Neural cell (in vitro differentiated cells): Measurements from ENCODE around the gene FOXF2.

ENCODE experiments used
- CTCF ChIP-seq: fragments of 450-650 bp; IDR thresholded peaks from 2 replicates; pipeline ENCODE4 v1.5.1; 2014; ENCODE audit warnings: antibody characterized with exemption, mild to moderate bottlenecking, moderate library complexity; ENCODE audit not compliant: poor library complexity, severe bottlenecking
- EZH2 ChIP-seq: fragments of 200-600, 300-800 bp; shearing (Covaris generic), sonication (generic); IDR thresholded peaks from 2 replicates; pipeline ENCODE4 v1.6.1; 2014; ENCODE audit warnings: antibody characterized with exemption, low read length, borderline replicate concordance, mild to moderate bottlenecking; ENCODE audit not compliant: insufficient read depth, poor library complexity, severe bottlenecking
- MXI1 ChIP-seq: fragments of 450-650 bp; conservative IDR thresholded peaks from 2 replicates; pipeline ENCODE4 v1.6.1; 2014; ENCODE audit warnings: antibody characterized with exemption, mild to moderate bottlenecking; ENCODE audit not compliant: poor library complexity, severe bottlenecking
- POLR2AphosphoS5 ChIP-seq: IDR thresholded peaks from 2 replicates; pipeline ENCODE4 v1.6.1; 2012
- RAD21 ChIP-seq: fragments of 450-650 bp; conservative IDR thresholded peaks from 2 replicates; pipeline ENCODE4 v1.6.1; 2014; ENCODE audit warnings: antibody characterized with exemption, mild to moderate bottlenecking, moderate library complexity
- SMC3 ChIP-seq: fragments of 450-650 bp; conservative IDR thresholded peaks from 2 replicates; pipeline ENCODE4 v1.6.1; 2014; ENCODE audit warnings: antibody characterized with exemption, mild to moderate bottlenecking, moderate library complexity; ENCODE audit not compliant: poor library complexity
- TAF1 ChIP-seq: IDR thresholded peaks from 2 replicates; pipeline ENCODE4 v1.6.1; 2012; ENCODE audit warnings: low read depth
- TF ChIP-seq, protein P1 (sequence below): IDR thresholded peaks from 2 replicates; pipeline ENCODE4 v1.6.1; 2012; ENCODE audit warnings: borderline replicate concordance

DNA sequence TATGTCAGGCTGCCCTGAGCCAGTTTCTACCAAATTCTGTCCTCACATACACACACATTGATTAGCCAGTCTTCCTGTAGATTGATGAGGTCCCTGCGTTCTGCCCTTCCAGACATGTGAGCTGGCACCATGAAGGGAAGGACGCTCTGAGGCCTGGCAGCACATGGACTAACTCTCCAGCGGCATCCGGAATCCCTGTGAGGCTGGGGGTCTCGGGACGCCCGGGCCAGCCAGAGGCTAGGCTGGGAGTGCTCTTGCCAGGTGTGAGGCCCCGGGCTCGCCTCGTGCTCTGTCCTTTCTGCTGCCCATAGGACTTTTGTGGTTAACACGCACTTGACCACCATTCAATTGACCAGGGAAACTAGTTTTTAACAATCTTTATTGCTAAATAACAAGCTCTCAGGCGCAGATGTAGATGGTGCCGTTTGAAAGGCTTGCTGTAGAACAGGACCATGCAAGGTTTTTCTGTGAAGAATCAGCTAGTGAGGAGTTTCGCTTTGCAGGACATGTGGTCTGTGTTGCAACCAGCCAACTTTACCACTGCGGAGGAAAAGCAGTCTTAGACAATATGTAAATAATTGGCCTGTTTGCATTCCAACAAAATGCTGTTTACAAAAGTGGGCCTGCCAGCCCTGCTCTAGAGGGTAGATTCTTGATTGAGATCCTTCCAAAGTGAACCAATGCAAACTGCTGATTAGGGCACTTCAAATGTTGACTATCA lies 29.3 kb downstream of the FOXF2 start:
- no peak for TF ChIP-seq MXI1
- no peak for TF ChIP-seq POLR2AphosphoS5
- TF ChIP-seq RAD21 = no peak
- no peak for TF ChIP-seq CTCF
- TF ChIP-seq TAF1 = no peak
- no peak for TF ChIP-seq SMC3
- TF ChIP-seq, protein P1, sequence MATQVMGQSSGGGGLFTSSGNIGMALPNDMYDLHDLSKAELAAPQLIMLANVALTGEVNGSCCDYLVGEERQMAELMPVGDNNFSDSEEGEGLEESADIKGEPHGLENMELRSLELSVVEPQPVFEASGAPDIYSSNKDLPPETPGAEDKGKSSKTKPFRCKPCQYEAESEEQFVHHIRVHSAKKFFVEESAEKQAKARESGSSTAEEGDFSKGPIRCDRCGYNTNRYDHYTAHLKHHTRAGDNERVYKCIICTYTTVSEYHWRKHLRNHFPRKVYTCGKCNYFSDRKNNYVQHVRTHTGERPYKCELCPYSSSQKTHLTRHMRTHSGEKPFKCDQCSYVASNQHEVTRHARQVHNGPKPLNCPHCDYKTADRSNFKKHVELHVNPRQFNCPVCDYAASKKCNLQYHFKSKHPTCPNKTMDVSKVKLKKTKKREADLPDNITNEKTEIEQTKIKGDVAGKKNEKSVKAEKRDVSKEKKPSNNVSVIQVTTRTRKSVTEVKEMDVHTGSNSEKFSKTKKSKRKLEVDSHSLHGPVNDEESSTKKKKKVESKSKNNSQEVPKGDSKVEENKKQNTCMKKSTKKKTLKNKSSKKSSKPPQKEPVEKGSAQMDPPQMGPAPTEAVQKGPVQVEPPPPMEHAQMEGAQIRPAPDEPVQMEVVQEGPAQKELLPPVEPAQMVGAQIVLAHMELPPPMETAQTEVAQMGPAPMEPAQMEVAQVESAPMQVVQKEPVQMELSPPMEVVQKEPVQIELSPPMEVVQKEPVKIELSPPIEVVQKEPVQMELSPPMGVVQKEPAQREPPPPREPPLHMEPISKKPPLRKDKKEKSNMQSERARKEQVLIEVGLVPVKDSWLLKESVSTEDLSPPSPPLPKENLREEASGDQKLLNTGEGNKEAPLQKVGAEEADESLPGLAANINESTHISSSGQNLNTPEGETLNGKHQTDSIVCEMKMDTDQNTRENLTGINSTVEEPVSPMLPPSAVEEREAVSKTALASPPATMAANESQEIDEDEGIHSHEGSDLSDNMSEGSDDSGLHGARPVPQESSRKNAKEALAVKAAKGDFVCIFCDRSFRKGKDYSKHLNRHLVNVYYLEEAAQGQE = no peak
- TF ChIP-seq EZH2 = no peak
